ENCODE results near the gene ZNF775. TPM values are rescaled to one million over a fixed set of nuclear protein-coding genes. Genes with fewer than 3 reads are reported as not detected.
A peak's percentile ranks its signal among the peaks of the same experiment; 100 is the strongest.

The ZNF775 gene
- total RNA-seq, 1 experiment from 2014 or later, result 1.7 TPM

GRCh38 chr7:150356265-150356897 lies 22.7 kb upstream of the ZNF775 start:
- TF ChIP-seq CTCF (IDR thresholded peaks at IDR 0.05; ENCODE audit: unreplicated experiment), result peak; percentile 67
- ChIA-PET CTCF (interaction anchor here (0.6 to 3.2 kb wide), 30 partner anchors 9 to 734 kb away, joined by 3 to 18 read pairs (median 4); a partner anchor contains a TSS), POLR2A (no interaction called here)
- intact Hi-C loops (cut with micrococcal nuclease), result loop anchor here (1.0 kb wide), 1 partner anchor 65 kb away; no protein-coding TSS in a partner anchor
- H3K27ac Mint-ChIP-seq (ENCODE audit: low read depth, unreplicated experiment), result no peak overlapping the region
- peak; percentile 41 for DNase-seq (ENCODE audit: unreplicated experiment)
- no peaks in the 10 kb centered on the region for H3K36me3 Mint-ChIP-seq (ENCODE audit: insufficient read depth, unreplicated experiment)
- no peak overlapping the region for H3K4me3 Mint-ChIP-seq (ENCODE audit: unreplicated experiment)
- H3K4me1 Mint-ChIP-seq (ENCODE audit: insufficient read depth, unreplicated experiment), result no peaks in the 10 kb centered on the region
- BruUV-seq (replicated peaks), result no TSS peak
- H3K9me3 Mint-ChIP-seq (ENCODE audit: unreplicated experiment), result no peaks in the 10 kb centered on the region
- H3K27me3 Mint-ChIP-seq (ENCODE audit: insufficient read depth, unreplicated experiment), result no peaks in the 10 kb centered on the region

- H3K36me3 Mint-ChIP-seq (ENCODE audit: insufficient read depth, unreplicated experiment), result no peaks in the 10 kb centered on the region
- no peaks in the 10 kb centered on the region for H3K27me3 Mint-ChIP-seq (ENCODE audit: insufficient read depth, unreplicated experiment)
- ChIA-PET CTCF (interaction anchor here (0.7 to 3.2 kb wide), 14 partner anchors 9 to 1656 kb away, joined by 3 to 18 read pairs (median 8); a partner anchor contains a TSS), POLR2A (interaction anchor here (1.4 kb wide), 1 partner anchor 11 kb away, joined by 4 read pairs; the partner anchor contains the start of gene REPIN1)
- H3K4me3 Mint-ChIP-seq (ENCODE audit: unreplicated experiment), result no peak overlapping the region
- no peak for DNase-seq (ENCODE audit: unreplicated experiment)
- intact Hi-C loops (cut with micrococcal nuclease), result no loop called here
- H3K9me3 Mint-ChIP-seq (ENCODE audit: unreplicated experiment), result no peaks in the 10 kb centered on the region
- no peaks in the 10 kb centered on the region for H3K4me1 Mint-ChIP-seq (ENCODE audit: insufficient read depth, unreplicated experiment)
- H3K27ac Mint-ChIP-seq (ENCODE audit: low read depth, unreplicated experiment), result peak overlapping the region; percentile 46
- TF ChIP-seq CTCF (IDR thresholded peaks at IDR 0.05; ENCODE audit: unreplicated experiment), result no peak
- BruUV-seq (replicated peaks), result no TSS peak
Observed at GRCh38 chr7:150357270-150357669, 21.9 kb upstream of the ZNF775 start.

GRCh38 chr7:150357771-150358427 lies 21.2 kb upstream of the ZNF775 start:
- Mint-ChIP-seq H3K9me3 (ENCODE audit: unreplicated experiment) (no peaks in the 10 kb centered on the region), H3K4me1 (ENCODE audit: insufficient read depth, unreplicated experiment) (no peaks in the 10 kb centered on the region), H3K27me3 (ENCODE audit: insufficient read depth, unreplicated experiment) (no peaks in the 10 kb centered on the region), H3K27ac (ENCODE audit: low read depth, unreplicated experiment) (no peak overlapping the region), H3K36me3 (ENCODE audit: insufficient read depth, unreplicated experiment) (no peaks in the 10 kb centered on the region), H3K4me3 (ENCODE audit: unreplicated experiment) (no peak overlapping the region)
- TF ChIP-seq CTCF (IDR thresholded peaks at IDR 0.05; ENCODE audit: unreplicated experiment), result no peak
- ChIA-PET POLR2A (interaction anchor here (1.4 kb wide), 1 partner anchor 11 kb away, joined by 4 read pairs; the partner anchor contains the start of gene REPIN1), CTCF (interaction anchor here (0.5 to 3.2 kb wide), 12 partner anchors 9 to 1655 kb away, joined by 3 to 11 read pairs (median 4); a partner anchor contains a TSS)
- DNase-seq (ENCODE audit: unreplicated experiment), result peak; percentile 57
- BruUV-seq (replicated peaks), result no TSS peak
- intact Hi-C loops (cut with micrococcal nuclease), result no loop called here

- CTCF ChIA-PET, result interaction anchor here (0.5 to 1.5 kb wide), 8 partner anchors 8 to 915 kb away, joined by 3 to 8 read pairs (median 4); no protein-coding TSS in a partner anchor
- no TSS peak for BruUV-seq (replicated peaks)
- Mint-ChIP-seq H3K4me3 (ENCODE audit: unreplicated experiment) (no peak overlapping the region), H3K4me1 (ENCODE audit: insufficient read depth, unreplicated experiment) (no peaks in the 10 kb centered on the region), H3K27ac (ENCODE audit: low read depth, unreplicated experiment) (no peak overlapping the region), H3K9me3 (ENCODE audit: unreplicated experiment) (no peaks in the 10 kb centered on the region), H3K27me3 (ENCODE audit: insufficient read depth, unreplicated experiment) (no peaks in the 10 kb centered on the region), H3K36me3 (ENCODE audit: insufficient read depth, unreplicated experiment) (no peaks in the 10 kb centered on the region)
- intact Hi-C loops (cut with micrococcal nuclease), result no loop called here
- no peak for DNase-seq (ENCODE audit: unreplicated experiment)
- POLR2A ChIA-PET, result interaction anchor here (1.4 kb wide), 1 partner anchor 10 kb away, joined by 4 read pairs; the partner anchor contains the start of gene REPIN1
- no peak for TF ChIP-seq CTCF (IDR thresholded peaks at IDR 0.05; ENCODE audit: unreplicated experiment)
Observed at GRCh38 chr7:150358433-150358832, 20.7 kb upstream of the ZNF775 start.

Data from MCF 10A (cell line).